ENCODE measurements around the gene PCDHGB1.
"Not testable (repeated sequence)": the region's sequence is repeated elsewhere in the genome, so short reads cannot be mapped to it uniquely, and the experiment has no call there.

Gene PCDHGB1

GRCh38 chr5:141346017-141346416 is 3.9 kb upstream of the PCDHGB1 start:
- DNase-seq (ENCODE audit: low read depth in 3 of 3): not testable (repeated sequence)

DNA sequence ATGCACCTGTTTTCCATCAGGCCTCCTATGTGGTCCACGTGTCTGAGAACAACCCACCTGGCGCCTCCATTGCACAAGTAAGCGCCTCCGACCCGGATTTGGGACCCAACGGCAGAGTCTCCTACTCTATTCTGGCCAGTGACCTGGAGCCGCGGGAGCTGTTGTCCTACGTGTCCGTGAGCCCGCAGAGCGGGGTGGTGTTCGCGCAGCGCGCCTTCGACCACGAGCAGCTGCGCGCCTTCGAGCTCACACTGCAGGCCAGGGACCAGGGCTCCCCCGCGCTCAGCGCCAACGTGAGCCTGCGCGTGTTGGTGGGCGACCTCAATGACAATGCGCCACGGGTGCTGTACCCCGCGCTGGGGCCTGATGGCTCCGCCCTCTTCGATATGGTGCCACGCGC is 1.7 kb downstream of the PCDHGB1 start:
- DNase-seq (ENCODE audit: low read depth in 3 of 3): no peak

- DNase-seq (ENCODE audit: low read depth in 3 of 3): no peak
These were observed 5.1 kb downstream of the PCDHGB1 start, which contains the start of gene PCDHGA4 for GRCh38 chr5:141354900-141355469. Gene PCDHGA4 (plus strand): TSS chr5:141355021. CDS start chr5:141355108, 87 bp downstream.

- DNase-seq (ENCODE audit: low read depth in 3 of 3): no peak
These were observed 5.7 kb downstream of the PCDHGB1 start for GRCh38 chr5:141355641-141356040.

DNA sequence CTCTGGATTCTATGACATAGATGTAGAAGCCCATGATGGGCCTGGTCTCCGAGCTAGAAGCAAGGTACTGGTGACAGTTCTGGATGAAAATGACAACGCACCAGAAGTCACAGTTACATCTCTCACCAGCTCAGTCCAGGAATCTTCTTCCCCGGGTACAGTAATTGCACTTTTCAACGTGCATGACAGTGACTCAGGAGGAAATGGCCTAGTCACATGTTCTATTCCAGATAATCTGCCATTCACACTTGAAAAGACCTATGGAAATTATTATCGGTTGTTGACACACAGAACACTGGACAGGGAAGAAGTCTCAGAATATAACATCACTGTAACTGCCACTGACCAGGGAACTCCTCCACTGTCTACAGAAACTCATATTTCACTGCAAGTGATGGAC is 6.2 kb downstream of the PCDHGB1 start:
- no peak for DNase-seq (ENCODE audit: low read depth in 3 of 3)

GRCh38 chr5:141356950-141357349 is 7.1 kb downstream of the PCDHGB1 start:
- DNase-seq (ENCODE audit: low read depth in 3 of 3): no peak

DNA sequence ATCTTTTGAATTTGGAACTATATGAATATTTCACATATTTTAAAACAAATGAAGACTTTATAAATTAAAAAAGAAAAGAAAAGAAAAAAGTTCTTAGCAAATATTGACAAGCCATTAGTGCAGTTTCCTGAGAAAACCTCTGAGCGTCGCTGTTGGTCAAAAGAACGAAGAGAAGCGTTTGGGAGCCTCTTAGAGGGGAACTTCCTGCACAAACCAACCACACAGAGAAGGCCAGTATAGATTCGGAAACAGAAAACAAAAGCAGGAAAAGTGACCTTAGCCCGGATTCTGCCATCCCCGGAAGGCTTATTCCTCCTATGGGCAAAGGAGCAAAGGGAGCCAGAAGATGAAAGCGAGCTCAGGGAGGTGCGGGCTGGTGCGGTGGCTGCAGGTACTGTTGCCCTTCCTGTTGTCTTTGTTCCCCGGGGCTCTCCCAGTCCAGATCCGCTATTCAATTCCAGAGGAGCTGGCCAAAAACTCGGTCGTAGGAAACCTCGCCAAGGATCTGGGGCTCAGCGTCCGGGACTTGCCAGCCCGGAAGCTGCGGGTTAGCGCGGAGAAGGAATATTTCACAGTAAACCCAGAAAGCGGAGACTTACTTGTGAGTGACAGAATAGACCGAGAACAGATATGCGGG is 10.0 kb downstream of the PCDHGB1 start, which contains the start of gene PCDHGB2:
Gene PCDHGB2, plus strand, starts transcription at position 205 of the 637 bp plus-strand sequence. Its CDS starts 142 bp downstream, at position 347.
- DNase-seq (ENCODE audit: low read depth in 3 of 3): no peak

GRCh38 chr5:141360685-141361084 is 10.8 kb downstream of the PCDHGB1 start:
- DNase-seq (ENCODE audit: low read depth in 3 of 3): no peak

DNA sequence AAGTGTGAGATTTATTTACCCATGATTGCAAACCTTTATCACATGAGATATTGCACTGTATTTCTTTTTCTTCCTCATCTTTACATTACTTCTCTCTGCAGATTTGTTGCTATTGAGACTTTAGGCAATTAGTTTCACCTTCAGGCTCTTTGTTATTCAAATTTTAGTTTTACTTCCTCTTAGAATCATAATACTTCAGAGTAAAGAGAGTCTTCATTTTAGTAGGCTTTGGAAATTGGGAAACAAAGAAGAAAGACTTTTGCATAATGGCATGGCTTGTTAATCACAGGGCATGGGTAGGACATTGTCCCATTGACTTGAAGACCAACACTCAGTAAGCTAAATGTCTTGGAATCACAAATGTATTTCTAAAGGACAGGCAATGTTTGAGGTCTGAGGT is 12.8 kb downstream of the PCDHGB1 start:
- no peak for DNase-seq (ENCODE audit: low read depth in 3 of 3)

GRCh38 chr5:141363952-141364660 is 14.2 kb downstream of the PCDHGB1 start, which contains the start of gene PCDHGA5:
Gene PCDHGA5 (plus strand): TSS chr5:141364162. CDS start chr5:141364331, 169 bp downstream.
- no peak for DNase-seq (ENCODE audit: low read depth in 3 of 3)

DNA sequence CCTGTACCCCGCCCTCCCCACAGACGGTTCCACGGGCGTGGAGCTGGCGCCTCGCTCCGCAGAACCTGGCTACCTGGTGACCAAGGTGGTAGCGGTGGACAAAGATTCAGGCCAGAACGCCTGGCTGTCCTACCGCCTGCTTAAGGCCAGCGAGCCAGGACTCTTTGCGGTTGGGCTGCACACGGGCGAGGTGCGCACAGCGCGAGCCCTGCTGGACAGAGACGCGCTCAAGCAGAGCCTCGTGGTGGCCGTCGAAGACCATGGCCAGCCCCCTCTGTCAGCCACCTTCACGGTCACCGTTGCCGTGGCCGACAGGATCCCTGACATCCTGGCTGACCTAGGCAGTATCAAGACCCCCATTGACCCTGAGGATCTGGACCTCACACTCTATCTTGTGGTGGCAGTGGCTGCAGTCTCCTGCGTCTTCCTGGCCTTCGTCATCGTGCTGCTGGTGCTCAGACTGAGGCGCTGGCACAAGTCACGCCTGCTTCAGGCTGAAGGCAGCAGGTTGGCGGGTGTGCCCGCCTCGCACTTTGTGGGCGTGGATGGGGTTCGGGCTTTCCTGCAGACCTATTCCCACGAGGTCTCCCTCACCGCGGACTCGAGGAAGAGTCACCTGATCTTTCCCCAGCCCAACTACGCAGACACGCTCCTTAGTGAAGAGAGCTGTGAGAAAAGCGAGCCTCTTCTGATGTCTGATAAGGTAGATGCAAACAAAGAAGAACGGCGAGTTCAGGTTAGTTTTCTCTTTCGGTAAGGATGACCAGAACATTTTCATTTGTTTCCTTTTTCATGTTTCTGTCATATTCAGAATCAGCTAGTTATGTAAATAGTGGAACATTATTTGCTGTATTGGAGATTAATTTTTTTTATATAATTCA is 16.4 kb downstream of the PCDHGB1 start:
- DNase-seq (ENCODE audit: low read depth in 3 of 3): no peak

- DNase-seq (ENCODE audit: low read depth in 3 of 3): peak in 1 of 3 experiments; percentile 15
These were observed 20.3 kb downstream of the PCDHGB1 start, which contains the start of gene PCDHGB3 for GRCh38 chr5:141369994-141370848. Gene PCDHGB3 (plus strand): TSS chr5:141370242. CDS start chr5:141370395, 153 bp downstream.

- no peak for DNase-seq (ENCODE audit: low read depth in 3 of 3)
These were observed 21.9 kb downstream of the PCDHGB1 start for GRCh38 chr5:141371572-141372475.

- no peak for DNase-seq (ENCODE audit: low read depth in 3 of 3)
These were observed 23.9 kb downstream of the PCDHGB1 start, which contains the start of gene PCDHGA6 for GRCh38 chr5:141373673-141374317. Gene PCDHGA6 (plus strand): TSS chr5:141373891. CDS start chr5:141374084, 193 bp downstream.

- DNase-seq (ENCODE audit: low read depth in 3 of 3): no peak
These were observed 24.7 kb downstream of the PCDHGB1 start for GRCh38 chr5:141374627-141375026.

DNA sequence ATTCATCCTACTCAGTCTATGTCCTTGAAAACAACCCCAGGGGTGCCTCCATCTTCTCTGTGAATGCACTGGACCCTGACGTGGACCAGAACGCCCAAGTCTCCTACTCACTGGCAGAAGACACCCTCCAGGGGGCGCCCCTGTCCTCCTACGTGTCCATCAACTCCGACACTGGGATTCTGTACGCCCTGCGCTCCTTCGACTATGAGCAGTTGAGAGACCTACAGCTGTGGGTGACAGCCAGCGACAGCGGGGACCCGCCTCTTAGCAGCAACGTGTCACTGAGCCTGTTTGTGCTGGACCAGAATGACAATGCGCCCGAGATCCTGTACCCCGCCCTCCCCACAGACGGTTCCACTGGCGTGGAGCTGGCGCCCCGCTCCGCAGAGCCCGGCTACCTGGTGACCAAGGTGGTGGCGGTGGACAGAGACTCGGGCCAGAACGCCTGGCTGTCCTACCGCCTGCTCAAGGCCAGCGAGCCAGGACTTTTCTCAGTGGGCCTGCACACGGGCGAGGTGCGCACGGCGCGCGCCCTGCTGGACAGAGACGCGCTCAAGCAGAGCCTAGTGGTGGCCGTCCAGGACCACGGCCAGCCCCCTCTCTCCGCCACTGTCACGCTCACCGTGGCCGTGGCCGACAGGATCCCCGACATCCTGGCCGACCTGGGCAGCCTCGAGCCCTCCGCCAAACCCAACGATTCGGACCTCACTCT is 25.7 kb downstream of the PCDHGB1 start:
- DNase-seq (ENCODE audit: low read depth in 3 of 3): not testable (repeated sequence)

DNA sequence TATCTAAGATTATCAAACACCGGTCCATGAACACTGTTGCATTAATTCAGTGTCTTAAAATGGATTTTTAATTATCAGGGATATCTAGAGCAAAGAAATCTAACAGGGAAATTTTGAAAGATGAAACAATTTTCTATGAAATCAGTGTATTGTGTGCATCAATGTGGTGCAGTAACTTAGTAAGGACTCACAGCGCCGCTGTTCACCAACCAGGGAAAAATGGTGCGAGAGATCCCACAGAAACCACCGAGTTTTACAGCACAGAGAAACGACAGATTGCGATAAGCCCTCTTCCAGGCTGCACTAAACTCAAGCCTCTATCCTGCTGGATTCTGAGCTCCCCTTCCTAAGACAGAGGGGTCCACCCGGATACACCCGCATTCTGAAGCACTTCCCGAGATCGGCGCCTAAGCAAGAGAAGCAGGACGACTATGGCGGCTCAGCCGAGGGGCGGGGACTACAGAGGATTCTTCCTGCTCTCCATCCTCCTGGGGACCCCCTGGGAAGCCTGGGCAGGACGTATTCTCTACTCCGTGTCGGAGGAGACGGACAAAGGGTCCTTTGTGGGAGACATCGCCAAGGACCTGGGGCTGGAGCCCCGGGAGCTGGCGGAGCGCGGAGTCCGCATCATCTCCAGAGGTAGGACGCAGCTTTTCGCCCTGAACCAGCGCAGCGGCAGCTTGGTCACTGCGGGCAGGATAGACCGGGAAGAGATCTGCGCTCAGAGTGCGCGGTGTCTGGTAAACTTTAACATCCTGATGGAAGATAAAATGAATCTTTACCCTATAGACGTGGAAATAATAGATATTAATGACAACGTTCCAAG is 32.8 kb downstream of the PCDHGB1 start, which contains the start of gene PCDHGA7:
Gene PCDHGA7, plus strand, starts transcription at position 274 of the 826 bp plus-strand sequence. Its CDS starts 158 bp downstream, at position 432.
- DNase-seq (ENCODE audit: low read depth in 3 of 3): no peak
